GM18502 (cell line): ENCODE data around the gene CREB3L1.
A peak's percentile ranks its signal among the peaks of the same experiment; 100 is the strongest.
"Not testable (repeated sequence)": the region's sequence is repeated elsewhere in the genome, so short reads cannot be mapped to it uniquely, and the experiment has no call there.

Source experiments
- ATAC-seq: cut with Tn5 transposase; IDR thresholded peaks from one replicate; pipeline ENCODE4 v1.9.1; 2021; ENCODE audit warnings: mild to moderate bottlenecking; ENCODE audit not compliant: unreplicated experiment, poor library complexity

CREB3L1 gene

DNA sequence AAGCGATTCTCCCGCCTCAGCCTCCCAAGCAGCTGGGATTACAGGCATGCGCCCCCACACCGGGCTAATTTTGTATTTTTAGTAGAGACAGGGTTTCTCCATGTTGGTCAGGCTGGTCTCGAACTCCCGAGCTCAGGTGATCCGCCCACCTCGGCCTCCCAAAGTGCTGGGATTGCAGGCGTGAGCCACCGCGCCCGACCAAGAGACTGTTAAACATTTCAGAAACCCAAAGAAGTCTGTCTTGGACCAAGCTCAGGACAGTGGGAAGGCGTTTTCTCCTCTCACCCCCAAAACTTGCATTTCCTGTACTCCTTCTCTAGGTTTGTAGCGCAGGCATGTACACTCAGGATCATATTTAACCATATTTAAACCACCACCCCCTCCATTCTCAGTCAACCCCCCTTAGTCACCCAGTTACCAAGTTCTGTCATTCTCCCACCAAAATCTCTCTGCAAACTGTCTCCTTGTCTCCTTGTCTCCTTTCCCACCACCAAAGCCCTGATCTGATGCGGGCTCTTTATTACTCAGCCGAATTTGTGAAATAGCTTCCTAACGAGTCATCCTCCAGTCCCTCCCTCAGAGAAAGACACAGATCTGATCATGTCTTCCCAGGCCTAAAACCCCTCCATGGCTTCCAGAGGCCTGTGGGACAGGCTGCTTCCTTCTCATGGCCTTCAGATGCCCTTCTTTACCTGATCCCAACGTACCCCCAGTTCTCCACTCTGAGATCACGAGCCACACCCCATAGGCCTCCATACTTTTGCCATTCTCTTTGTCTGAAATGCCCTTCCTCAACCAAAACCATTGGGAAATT is 29.0 kb upstream of the CREB3L1 start:
- no peak for ATAC-seq

DNA sequence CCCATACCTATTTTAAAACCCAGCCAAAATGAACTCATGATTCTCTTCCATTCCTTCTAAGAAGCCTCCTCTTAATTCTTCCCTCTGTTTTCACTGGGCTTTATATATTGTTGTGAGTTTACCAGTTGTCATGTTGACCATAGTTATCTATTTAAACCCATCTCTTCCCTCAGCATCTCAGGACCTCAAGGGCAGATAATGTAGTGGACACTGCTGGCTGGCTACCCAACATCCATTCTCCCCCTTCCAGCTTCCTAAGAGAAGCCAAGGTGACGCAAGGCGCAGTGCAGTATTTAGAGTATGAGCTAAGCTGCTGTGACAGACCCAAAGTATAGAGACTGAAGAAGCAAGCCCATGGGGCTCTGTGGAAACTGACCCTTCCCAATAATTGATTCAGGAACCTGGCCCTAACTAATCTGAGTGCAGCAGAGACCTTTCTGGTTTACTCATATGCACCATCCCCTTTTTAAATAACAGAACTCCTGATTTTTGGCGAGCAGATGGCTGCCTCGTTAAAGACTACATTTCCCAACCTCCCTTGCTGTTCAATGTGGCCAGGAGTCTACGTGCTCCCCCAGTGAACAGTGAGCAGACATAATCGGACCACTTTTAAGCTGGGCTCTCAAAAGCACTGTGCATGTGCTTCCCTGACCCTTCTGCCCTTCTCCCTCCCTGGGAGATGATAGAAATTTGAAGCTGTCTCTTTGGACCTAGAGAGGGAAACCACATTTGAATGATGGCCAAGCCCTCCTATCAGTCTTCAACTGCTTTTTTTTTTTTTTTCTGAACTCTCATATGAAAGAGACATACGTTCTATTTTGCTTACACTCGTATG is 28.1 kb upstream of the CREB3L1 start:
- ATAC-seq, result no peak

DNA sequence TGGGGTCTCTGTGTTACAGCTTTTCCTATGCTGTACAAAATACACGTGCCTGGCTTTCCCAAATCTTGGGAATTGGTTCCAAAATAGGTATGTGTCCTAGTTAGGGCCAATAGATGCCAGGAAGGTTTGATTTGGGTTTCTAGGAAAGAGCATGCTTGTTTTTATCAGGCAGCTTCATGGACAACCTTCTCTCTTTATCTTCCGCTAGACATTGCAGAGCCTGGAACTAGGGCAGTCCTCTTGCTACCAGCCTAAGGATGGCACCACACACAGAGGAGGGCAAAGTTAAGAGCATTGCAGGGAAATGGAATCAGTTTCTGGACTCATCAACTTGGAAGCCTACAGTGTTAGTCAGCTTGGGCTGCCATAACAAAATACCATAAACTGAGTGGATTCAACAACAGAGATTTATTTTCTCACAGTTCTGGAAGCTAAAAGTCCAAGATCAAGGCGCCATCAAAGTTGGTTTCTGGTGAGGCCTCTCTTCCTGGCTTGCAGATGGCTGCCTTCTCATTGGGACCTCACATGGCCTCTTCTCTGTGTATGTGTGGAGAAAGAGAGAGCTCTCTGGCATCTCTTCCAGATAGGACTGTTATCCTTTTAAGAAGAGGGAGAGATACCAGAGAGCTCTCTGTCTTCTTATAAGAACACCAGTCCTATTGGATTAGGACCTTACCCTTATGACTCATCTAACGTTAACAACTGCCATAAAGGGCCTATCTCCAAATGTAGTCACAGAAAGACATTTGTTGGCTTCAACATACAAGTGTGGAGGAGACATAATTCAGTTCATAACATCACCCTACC is 27.3 kb upstream of the CREB3L1 start:
- ATAC-seq, result no peak

DNA sequence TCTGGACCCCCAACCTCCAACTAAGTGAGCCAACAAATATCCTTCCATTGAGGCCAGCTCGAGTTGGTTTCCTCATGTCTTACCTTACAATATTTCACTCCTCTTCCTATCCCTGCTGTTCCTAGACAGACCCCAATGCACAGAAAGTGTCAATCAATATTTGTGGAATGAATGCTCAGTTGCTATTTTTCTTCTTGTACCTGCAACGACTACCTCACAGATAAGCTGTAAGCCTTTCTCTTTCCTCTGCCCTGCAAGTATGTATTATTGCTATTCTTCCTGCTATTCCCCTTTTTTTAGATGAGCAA is 26.8 kb upstream of the CREB3L1 start:
- no peak for ATAC-seq

DNA sequence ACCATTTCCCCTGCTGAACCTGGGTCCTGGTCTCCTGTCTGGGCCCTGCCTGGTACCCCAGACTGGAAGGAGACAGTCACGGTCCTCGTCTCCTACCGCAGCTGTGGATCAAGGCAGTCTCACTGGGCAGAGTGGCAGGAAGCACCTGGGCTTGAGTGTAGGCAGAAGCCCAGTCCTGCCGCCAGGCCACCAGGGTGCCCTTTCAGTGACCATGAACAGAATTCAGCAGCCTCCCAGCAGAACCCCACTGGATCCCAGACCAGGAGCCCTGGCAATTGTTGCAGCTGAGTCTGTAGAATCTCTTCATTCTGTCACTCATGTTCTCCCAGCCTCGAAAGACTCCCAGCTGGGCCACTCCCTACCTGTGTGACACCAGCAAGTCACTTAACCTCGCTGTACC is 25.5 kb upstream of the CREB3L1 start:
- ATAC-seq, result no peak

DNA sequence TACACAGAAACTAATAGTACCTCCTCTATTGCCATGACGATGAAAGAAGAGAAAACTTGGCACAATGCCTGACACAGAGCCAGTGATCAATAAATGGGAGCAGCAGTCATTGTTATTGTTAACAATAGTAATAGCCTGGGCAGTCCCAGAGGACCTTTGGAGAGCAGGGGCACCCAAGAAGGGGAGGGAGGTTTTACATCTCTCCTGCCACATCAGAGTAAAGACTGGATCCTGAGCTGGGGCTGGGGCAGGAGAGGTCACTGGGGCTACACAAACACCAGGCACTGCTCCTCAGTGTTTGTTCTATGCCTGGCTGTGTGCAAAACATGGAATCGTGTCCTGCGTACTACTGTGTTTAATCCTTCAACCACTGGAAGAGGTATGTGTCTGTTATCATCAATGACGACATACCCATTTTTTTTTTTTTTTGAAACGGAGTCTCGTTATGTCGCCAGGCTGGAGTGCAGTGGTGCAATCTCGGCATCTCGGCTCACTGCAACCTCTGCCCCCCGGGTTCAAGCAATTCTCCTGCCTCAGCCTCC is 25.0 kb upstream of the CREB3L1 start:
- no peak for ATAC-seq

DNA sequence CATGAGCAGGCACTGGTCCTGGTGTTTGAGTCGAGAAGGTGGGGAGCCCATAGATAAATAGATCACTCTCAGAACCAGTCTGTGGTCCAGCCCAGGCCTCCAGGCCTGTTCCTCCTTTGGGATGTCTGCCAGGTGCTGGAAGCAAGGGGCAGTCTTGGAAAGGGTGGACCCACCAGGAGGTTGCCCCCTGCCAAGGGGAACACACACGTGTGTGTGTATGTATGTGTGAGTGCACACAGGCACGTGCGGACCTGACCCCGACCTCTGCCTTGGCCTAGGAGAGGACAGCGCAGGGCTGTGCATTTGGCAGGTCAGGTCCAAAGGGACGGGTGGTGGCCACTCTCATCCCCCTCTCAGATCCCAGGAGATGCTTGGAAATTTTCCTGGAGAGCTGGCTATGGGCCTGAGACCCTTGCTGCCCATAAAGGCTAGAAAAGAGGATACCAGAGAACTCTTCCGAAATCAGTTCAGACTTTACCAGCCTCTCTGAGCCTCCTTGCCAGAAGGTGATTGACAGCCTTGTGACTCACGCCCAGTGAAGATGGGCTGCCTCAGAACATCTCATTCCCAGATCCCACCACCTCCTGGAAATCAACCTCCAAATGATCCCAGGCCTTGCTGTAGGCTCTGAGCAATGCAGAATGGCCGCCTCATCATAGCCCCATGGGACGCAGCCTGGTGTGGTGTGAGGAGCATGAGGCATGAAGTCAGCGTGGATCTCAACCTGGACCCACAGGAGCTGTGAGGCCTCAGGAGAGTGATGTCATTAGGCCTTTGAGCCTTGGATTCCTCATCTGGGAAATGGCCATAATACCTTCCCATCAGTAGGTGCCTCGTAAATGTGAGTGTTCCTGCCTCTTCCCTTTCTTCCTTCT is 24.0 kb upstream of the CREB3L1 start:
- ATAC-seq, result no peak

DNA sequence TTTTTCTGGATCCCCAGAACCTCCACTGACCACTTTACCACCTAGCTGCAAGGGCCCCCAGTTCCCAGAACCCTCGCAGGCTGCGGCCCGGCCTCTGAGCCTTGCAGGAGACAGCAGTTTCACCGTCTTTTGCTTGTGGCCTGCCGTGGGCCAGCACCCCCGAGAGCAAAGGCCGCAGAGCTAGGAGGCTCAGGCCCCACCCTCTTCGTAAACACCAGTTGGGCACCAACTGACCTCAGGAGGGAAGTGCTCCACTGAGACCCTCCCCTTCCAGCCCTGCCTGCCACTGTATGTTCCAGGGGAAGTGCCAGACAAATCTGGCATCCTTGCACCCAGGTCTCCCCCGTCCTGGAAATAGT is 23.4 kb upstream of the CREB3L1 start:
- no peak for ATAC-seq

DNA sequence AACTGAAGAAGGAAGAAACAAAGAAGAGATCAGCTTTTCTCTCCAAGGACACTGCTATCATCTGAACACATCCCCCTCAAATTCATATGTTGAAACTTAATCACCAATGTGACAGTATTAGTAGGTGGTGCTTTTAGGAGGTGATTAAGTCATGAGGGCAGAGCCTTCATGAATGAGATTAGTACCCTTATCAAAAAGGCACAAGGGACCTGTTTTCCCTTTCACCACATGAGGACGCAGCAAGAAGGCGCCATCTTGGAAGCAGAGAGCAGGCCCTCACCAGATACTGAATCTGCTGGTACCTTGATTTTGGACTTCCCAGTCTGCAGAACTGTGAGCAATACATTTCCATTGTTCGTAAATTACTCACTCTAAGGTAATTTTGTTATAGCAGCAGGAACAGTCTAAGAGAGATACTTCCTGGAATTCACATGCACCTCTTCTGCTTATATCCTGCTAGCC is 20.9 kb upstream of the CREB3L1 start:
- no peak for ATAC-seq

DNA sequence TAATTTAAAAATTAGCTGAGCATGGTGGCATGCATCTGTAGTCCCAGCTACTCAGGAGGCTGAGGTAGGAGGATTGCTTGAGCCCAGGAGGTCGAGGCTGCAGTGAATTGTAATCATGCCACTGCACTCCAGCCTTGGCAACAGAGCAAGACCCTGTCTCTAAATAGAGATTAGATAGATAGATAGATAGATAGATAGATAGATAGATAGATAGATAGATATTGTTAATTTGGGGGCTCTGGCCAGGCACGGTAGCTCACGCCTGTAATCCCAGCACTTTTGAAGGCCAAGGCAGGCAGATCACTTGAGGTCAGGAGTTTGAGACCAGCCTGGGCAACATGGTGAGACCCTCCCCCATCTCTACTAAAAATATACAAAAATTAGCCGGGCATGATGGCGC is 18.1 kb upstream of the CREB3L1 start:
- ATAC-seq, result not testable (repeated sequence)

DNA sequence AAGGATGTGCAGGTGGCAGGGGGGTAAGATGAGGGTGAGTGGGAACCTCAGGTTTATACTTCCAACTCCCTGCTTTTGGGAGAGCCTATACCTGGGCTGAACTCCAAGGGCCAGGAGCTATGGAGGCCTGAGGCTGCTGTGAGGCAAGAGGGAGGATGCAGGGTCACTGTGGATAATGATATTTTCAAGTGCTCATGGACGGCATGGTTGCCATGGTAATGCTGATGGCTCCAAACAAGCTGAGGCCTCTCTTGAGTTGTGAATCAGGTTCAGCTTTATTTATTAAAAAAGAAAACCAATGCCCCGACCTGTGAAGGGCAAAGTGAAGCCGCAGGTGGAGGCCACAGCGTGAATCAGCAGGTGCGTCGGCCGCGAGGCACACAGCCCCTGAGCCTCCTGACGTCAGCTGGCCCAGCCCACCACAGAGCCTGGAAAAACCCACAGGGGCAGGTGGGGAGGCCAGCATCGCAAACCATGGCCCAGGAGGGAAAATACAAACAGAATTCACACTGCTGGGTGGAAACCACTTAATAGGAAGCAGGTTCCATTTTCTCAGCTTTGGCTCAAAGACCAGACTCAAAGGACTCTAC is 17.4 kb upstream of the CREB3L1 start:
- no peak for ATAC-seq

DNA sequence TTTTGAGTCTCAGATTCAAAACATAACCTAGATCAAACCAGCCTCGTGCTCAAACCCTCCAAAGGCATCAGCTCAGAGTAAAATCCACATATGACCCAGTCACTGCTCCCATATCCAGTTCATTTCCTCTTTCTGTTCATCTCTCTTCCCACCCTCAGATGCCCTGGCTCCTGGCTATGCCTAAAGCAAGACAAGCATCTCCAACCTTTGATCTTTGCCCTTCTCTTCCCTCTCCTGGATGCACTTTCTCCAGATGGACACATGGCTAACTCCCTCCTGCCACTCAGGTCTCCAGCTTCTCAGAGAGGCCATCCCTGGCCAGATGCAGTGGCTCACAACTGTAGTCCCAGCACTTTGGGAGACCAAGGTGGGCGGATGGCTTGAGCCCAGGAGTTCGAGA is 14.3 kb upstream of the CREB3L1 start:
- ATAC-seq, result no peak

DNA sequence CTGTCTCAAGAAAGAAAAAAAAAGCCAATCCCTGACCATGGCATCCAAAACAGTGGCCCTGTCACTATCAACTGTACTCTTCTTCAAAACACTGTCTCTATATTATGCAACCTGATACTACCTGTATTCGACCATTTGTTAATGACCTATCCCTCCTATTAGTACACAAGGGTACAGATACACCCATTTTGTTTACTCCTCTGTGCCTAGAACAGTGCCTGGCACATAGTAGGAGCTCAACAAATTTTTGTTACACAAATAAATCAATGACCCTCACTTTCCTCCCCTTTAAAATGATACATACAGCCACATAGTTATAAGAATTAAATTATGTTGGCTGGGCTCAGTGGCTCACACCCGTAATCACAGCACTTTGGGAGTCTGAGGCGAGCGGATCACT is 13.4 kb upstream of the CREB3L1 start:
- ATAC-seq, result no peak

DNA sequence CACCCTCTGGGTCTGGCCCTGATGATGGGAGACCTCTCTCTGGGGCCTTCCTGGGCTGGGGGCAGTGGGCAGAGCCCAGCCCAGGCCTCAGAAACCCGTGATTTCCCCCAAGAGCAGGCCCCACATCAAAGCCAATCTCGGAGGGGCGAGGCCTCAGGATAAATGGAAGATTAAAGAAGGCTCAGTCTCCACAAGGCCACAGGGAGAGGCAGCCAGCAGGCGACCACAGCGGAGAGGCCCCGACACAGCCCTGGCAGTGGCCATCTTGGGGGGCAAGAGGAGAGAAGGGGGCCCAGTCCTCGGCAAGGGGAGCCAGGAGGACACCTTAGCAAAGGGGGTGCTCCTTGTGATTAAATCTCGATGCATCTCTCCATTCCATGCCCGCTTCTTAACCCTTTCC is 12.5 kb upstream of the CREB3L1 start:
- no peak for ATAC-seq

DNA sequence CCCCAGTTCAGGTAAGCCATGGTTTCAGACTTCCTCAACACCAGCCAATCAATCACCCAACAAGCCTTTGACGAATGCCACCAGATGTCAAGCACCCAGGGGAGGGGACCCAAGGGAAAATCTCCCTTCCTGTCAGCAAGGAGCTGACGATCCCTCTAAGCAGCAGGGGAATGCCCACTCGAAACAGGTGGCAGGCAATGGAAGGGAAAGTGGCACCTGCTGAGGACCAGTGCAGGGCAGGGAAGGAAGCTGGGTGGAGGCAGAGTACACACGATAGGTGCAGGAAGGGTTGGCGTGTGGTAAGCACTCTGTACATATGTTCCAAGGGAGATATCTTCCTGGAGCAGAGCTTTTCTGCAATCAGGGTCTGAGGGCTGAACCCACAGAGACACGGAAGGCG is 11.7 kb upstream of the CREB3L1 start:
- ATAC-seq, result peak; percentile 29

DNA sequence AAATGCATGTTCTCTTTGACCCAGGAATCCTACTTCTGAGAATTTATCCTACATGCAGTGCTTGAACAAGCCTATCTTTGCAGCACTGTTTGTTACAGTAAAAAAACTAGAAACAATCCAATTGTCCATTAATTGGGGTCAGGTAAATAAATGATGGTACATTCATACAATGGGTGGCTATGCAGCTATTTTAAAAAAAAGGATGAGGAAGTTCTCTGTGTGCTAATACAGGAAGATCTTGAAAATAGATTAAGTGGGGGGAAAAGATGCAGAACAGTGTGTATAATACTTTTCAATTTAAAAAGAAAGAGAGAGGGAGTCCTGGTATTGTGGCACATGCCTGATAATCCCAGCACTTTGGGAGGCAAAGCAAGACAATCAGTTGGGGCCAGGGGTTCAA is 9.5 kb upstream of the CREB3L1 start:
- ATAC-seq, result no peak

DNA sequence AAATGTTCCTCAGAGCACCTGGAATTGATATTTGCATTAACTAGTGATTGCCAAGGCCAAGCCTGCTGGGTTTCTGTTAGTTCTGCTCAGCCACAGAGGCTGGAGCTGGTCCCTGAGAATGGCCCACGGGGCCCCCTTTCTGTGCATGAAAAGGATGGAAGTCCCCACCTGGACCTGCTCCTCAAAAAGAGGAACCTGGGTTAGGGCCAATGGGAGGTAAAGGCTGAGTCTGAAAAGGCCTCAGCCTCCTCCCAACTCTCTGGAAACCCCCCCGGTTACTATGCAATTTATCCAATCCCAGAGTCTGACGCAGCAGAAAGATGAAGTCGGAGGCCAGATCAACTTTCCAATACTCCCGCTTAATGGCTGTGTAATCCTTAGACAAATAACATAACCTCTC is 6.8 kb upstream of the CREB3L1 start:
- peak; percentile 47 for ATAC-seq

DNA sequence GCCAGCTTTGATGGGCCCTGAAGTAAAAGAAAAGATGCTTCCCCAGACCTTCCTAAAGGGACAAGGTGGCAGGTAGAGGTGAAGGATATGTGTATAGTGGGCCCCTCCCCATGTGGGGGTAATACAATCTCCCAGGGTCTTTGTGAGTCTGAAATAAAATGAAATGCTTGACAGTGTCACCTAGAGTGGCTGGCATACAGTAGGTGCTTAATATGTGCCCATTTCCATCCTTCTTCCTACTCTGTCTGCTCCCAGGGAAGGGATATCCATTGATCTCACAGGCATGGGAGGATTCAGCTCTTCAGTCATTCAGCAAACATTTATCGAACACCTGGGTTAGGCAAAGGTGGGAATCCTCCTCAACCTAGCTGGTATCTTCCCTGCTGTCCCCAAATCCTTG is 6.1 kb upstream of the CREB3L1 start:
- no peak for ATAC-seq
